Measurements from ENCODE around the gene LYRM4.
"Not testable (repeated sequence)": the region's sequence is repeated elsewhere in the genome, so short reads cannot be mapped to it uniquely, and the experiment has no call there.

Gene LYRM4

GRCh38 chr6:5071216-5071615 lies 189.5 kb downstream of the LYRM4 start:
- DNase-seq: no peak

DNA sequence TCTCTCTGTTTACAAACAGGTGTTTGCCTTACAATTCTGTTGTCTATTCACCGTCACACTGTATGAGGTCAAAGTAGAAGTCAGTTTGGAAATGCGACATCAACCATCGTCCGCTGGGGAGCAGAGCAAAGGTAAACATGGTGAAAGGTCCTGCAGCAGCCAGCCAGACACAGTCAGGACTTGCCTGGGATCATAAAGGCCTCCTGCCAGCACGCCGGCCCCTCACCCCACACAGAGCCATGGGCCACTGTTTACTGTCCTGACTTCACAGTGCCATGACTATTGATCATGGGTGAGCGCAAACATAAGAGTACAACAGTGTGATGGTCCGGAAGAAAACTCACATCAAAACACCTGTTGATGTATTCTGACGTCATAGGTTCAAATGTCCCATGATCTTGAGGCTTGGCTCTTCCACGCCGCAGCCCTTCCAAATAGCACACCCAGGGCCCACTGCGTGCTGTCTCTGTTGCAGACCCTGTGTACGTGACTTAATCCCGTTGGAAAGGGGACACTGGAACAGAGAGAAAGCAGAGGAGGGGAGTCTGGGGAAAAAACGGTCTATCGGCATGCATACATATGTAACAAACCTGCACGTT lies 192.5 kb downstream of the LYRM4 start:
- DNase-seq: no peak

DNA sequence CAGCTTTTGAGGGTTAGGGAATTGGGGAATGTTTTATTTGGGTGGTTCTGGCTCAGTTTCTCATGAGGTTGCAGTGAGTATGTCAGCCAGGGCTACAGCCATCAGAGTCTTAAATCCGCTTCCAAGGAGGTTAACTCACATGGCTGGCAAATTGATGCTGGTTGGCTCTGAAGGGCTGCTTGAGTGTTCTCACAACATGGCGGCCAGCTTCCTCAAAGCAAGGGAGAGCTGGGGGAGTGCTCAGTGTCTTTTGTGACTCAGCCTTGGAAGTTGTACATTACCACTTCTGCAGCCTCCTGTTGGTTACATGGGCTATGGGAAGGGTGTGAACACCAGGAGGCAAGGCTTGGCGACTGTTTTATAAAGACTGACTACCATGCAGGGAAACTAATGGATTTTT lies 193.4 kb downstream of the LYRM4 start:
- DNase-seq: no peak

GRCh38 chr6:5066456-5067093 lies 194.2 kb downstream of the LYRM4 start:
- DNase-seq: no peak

DNA sequence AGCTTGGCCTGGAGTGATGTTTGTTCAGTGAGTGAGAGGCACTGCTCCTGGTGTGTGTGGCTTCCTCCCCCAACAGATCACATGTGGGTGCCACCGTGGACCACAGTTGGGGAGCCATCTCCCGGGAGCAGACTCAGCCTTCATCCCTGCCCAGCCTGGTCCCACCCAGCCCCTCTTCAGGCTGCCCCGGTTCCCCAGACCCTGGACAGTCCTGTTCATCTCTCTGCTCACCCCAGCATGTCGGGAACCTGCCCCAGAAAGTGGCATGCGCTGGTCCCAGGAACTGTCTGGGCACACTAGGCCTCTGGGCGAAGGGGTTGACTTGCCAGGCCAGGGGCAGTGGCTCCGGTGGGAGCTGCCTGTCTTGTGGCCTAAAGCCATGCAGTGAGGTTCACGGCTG lies 197.1 kb downstream of the LYRM4 start:
- DNase-seq: no peak

DNA sequence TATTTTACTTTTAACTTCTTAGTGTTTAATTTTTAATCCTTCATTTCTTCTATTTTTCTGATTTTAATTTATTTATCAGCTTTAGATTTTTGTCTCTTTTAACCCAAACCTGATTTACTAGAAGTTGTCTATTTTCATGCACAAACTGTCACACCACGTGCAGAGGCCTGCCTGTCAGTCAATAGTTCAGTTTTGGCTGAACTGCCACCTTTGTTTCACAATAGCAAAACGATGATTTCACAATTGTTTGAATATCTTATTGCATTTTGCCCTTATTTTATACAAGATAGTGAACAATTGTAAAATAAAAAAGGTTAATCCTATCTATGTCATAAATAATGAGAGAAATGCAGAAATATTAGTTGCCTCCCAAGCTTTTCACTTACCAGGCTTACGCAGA lies 199.6 kb downstream of the LYRM4 start:
- no peak for DNase-seq

- DNase-seq: not testable (repeated sequence)
These were observed 200.3 kb downstream of the LYRM4 start for GRCh38 chr6:5060439-5060838.

DNA sequence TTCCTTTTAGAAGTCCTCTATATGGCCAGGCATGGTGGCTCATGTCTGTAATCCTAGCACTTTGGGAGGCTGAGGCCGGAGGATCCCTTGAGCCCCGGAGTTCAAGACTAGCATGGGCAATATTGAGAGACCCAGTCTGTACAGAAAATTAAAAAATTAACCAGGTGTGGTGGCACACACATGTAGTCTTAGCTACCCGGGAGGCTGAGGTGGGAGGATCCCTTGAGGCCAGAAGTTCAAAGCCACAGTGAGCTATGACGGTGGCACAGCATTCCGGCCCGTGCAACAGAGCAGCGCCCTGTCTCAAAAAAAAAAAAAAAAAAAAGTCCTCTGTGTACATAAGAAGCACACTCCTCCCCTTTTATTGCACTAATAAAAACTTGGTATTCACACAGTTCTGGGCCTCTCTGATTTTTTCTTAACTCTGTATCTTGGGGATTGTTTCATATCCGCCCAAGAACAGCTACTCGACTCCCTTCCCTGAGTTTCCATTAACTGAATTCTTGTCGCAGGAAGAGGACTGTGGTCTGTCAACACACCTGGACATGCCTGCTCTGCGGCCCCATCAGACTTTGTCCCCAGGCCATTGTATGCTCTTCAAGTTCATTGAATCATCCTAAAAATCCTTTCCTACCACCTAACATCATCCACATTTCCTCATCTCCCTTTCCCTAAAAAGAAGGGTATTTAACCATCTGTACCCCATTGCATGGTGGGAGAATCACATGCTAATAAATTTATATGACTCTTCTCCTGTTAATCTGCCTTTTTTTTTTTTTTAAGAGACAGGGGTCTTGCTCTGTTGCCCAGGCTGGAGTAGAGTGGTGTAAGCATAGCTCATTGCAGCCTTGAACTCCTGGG lies 201.5 kb downstream of the LYRM4 start:
- DNase-seq: no peak

Data from suppressor macrophage treated with lipopolysaccharide for 1 hour (primary cell).